ENCODE data around the gene C17orf50.

C17orf50 gene

DNA sequence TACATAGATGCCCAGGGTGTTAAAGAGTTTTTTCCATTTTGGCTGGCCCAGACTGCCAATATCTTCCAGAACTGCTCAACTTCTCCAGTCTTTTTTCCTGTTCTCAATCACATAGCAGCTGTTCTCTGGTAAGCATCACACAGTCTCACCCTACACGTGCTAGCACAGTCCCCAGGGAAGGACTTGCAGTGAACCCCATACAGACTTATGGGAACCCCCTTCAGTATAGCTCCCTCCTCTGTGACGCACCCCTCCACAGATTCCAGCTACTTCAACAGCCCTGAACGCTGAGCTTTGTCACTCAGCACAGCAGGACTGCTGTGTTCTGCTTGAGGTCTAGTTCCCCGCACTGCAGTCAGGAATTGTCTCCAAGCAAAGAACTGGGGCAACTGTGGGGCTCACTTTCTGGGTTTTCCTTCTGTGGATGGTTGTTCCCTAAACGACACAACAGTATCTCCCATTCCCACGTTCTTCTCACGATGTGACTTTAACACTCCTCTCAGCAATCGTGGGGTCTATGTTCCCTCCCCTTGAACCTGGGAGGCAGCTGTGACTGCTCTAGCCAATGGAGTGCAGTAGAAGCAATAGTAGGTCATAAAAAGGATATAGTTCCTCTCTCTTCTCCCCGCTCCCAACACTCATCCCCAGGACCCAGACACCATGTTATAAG, 31.1 kb downstream of the C17orf50 start:
- no peak for DNase-seq

DNA sequence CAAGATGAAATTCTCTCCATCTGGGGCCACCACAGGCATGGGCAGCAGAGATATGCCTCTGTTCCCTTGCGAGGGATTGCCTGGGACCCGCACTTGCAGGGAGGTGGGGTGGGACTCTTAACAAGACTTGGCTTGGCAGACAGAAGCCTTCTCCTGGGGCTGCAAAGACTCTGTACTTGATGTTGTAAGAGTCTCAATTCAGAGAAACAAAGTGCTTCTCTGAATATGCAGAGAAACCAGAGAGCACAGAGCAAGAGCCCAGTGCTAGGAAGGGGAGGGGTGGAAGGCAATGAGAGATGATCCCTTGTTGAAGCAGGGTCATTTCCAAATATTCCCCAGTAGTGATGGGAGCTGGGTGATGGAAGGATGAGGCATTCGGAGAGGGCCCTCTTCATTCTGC, 32.6 kb downstream of the C17orf50 start:
- no peak for DNase-seq

DNA sequence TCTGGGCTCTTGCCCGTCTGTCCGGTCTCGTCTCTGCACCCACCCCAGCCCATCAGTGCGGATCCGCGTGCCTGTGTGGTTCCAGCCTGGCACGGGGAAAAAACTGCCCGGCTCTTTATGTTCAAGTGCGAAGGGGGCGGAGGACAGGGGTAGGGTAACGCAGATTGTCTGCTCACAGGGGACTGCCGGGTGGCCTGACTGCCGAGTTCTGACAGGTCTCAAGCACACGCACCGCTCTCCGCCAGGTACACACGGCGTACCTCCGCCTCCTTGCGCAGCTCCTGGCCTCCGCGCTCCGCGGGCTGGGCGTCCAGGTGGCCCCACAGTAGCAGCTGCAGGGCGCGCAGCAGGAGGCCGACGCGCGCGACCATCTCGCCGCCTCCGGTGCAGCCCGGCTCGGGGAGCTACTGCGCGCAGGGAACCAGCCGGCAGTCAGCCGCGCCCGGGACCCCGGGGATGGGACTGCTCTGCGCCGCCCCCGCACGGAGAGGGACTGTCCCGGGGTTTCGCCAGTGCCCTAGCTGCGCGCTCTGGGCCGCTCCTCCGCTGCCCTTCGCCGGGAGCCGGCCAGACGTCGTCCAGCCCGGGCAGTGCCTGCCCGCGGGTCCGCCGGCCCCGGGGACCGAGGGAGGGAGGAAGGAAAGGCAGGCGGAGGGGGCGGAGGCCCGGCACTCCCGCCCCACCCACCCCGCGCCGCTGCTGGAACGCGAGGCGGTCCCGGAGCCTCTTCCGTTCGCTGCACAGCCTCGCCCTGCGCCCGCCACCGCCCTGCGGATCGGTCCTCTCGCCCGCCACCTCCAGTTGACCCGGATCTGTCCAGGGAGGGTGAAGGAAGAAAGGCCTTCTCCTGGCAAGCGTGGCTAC, 34.6 kb downstream of the C17orf50 start, which contains the start of gene MMP28:
Gene MMP28, minus strand, starts transcription at position 635 of the 864 bp plus-strand sequence. Its CDS starts 264 bp downstream, at position 371.
- DNase-seq, result no peak

DNA sequence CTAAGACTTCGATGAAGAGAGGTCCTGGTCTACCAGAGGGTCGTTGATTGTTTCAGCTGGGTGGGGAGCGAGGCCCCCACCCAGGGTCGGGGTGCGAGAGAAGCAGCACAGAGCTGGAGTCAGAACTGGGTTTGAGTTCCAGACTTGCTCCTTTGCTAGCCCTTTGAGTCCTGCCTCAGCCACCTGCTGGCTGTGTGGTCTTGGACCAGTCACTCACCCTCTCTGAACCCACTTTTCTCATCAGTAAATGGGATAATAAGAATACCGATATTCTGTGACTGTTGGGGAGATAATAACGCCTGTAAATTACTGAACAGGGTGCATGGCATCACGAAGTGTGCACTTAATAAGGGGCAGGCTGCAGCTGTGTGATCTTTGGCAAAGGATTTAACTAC, 35.2 kb downstream of the C17orf50 start:
- no peak for DNase-seq

DNA sequence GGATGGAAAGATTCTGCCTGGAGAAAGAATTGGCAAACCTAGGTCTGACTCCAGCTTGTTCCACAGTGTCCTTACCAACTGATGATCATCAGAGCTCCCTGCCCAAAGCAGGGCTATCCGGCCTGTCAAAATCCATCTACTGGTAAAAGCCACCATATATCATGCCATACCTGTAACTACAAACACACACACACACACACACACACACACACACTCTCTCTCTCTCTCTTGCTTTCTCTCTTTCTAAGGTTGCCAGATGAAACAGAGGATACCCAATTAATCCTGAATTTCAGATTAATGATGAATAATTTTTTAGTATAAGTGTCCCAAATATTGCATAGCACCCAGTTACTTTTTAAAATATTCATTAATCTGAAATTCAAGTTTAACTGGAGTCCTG, 36.3 kb downstream of the C17orf50 start:
- no peak for DNase-seq

DNA sequence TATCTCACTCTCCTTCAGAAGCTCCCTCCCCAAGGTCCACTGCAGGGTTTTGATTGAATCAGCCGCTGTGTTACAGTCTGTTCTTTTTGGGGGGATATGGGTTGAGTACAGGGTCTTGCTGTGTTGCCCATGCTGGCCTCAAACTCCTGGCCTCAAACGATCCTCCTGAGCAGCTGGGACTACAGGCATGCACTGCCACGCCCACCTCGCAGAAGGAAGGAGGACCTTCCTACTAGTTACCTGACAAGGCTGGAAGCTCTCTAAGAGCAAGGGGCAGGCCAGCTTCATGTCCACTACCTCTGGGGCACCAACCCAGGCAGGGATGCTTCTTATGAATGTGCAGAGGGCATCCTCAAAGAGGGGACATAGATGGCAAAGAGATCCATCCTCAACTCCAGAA, 36.7 kb downstream of the C17orf50 start:
- no peak for DNase-seq

DNA sequence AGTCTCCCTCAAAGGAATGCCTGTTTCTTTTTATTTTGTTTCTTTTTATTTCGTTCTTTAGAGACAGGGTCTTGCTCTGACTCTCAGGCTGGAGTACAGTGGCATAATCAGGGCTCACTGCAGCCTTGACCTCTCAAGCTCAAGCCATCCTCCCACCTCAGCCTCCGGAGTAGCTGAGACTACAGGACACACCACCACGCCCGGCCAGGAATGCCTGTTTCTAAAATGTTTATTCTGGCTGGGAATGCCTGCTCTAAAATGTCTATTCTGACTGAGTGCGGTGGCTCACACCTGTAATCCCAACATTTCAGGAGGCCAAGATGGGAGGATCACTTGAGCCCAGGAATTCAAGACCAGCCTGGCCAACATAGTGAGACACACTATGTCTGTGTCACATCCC, 37.2 kb downstream of the C17orf50 start:
- DNase-seq, result no peak

DNA sequence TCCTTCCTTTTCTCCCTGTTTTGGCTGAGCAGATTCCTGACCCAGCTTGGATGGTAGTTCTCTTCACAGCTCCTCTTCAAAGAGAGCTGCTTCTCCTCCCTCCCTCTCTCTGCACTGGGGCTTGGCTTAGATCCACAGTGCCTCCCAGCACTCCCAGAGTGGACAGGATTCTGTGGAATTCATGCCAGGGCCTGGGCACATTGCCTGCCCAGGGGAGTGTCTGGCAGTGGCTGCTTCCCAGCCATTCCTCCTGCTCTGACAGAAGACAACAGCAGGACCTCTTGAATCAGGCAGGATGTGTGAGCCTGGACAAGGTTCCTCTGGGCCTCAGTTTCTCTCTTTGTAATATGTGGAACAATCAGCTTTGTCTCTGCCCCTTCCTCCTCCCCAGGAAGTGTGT, 39.3 kb downstream of the C17orf50 start:
- no peak for DNase-seq

DNA sequence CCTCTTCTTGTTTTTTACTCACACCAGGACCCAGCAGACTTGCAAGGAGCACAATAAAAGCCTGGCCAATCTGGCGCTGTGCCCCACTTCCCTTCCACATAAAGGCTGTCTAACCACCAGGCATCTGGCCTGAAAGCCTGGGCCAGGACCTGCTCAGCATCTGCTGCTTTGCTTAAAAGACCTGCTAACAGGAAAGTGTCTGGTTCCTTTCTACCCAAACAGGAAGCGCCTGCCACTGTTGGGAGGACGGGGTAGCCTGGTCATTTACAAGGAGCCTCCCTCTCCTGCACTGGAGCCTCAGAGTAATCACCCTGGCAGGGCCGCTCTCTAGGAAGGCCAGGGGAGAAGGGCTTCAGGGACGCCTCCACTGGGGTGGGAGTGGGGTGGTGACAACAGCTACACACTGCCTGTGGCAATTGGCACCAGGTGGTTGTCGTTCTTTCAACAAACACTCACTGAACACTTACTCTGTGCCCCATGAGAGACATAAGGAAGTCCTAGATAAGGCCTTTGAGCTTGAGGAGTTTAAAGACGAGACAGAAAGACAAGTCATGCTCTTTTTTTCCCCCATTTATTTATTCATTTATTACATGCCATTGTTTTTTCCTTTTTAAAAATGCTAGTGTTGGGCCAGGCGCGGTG, 41.0 kb downstream of the C17orf50 start:
- DNase-seq, result no peak

DNA sequence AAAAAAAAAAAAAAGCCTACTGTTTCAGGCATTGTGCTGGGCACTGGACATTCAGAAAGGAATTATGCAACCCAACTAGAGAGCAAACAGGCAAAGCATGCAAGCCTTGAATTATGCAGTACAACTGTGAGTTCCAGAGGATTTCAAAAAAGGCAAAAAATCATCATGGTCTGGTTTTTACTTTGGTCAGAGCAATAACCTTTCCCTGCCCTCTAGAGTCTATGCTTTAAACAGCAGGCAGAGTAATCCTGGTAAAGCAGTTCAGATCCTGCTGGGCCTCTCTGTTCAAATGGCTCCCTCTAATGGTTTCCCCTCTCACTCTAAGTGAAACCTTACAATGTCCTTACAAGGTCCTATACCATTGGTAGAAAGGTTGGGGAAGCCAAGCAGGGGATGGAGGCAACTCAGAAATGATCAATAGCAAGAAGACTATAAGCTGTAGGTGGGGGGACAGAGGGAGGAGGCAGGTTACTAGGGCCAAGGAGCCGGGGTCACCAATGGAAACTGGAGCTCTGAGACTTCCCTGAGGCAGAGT, 44.0 kb downstream of the C17orf50 start:
- DNase-seq, result peak; percentile 93

DNA sequence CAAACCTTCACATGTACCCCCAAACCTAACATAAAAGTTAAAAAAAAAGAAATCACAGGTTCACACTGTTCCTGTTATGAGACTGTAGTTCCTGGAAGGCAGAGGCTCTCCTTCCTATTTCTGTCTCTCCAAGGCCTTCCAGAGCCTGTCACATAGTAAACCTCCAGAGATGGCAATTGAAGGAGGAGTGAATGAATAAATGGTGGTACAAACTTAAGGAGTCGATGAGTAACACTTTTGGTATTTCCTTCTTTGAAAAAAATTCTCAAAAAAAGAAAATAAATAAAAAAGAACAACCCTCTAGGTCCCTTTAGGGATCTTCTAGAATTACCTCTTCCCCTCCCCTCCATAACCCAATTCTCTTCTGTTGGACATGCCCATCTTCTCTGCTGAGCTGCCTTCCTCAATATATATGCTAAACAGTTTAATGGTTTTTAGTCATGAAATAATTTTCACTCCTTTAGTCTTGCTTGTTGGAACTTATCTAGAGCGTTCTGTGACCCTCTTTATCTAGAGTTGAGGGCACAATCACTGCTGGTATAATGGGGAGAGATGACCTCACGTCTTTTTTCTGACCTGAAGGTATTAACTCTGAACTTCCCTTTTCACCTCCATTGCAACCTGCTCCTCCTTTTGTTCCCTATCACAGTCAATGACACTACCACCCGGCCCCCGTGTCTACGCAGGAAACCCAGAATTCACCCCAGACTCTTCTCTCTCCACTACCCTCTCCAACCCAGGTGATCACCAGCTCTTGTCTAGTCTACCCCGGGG, 46.9 kb downstream of the C17orf50 start:
- peak; percentile 50 for DNase-seq

DNA sequence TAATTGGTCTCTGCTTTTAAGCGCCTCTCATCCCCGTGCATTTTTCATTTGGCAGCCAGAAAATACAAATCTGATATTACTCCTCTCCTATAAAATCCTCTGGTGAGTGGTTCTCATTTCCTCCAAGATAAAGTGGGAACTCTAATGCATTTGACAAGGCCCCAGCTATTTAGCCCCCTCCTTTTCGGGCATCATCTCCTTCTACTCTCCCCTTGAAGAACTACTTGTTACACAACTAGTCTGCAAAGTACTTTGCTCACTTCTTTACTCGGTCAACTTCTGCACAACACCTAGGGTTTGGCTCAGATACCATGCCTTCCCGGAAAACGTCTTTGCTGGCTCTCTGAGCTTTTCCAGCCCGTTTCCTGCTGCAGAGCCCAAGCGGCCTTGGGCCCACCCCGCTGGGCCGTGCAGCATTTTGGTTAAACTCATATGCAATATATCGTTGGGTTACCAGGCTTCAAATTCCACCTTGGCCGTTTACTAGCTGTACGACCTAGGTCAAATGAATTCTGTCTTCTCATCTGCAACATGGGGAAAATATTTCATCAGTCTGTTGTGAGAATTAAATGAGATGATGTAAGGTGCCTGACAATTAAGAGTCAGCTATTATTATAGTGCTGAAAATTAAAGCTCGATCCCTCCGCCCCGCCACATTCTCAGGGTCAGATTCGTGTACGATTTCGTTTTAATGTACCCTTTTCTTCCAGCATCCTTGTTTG, 47.7 kb downstream of the C17orf50 start:
- no peak for DNase-seq

DNA sequence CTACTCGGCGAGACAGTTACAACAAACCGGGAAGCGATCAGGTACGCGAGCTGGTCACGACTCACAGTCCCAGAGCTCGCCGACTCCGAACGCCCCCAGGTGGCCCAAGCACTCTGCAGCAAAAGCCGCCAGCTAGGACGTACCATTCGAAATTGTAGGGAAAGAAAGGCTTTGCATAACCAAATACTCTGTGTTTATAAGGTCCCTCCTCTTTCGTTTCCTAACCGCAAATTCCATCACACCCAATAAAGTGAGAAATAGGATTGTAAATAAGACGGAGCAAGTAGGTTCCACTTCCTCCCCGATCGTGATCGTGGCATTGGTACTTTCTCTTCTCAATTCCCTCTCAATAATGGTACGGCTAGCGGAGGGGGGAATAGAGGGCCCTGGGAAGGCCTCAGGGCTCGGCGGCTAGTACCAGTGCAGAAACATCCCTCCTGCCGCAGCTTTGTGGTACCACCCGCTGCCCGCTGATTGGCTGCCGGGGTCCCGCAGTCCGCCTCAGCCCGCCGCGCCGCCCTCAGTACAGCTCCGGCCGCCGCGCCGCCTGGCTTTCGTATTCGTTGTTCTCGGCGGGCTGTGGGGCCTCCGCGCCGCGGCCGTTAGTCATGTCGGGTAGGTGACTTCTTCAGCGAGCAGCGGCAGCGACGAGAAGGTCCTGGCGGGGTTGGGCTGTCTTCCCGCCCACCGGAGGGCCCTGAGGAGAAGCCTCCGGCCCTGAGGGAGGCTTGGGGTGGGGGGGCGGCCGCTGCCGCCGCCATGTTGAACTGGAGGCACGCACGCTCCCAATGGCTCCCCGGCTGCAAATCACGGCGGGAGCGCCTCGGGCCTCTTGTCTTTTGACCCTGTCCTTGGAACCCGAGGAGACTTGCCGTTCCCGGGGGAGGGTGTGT, 48.5 kb downstream of the C17orf50 start, which contains the start of gene TAF15:
Gene TAF15, plus strand, starts transcription at position 523 of the 893 bp plus-strand sequence. Its CDS starts 86 bp downstream, at position 609.
- peak; percentile 99 for DNase-seq

DNA sequence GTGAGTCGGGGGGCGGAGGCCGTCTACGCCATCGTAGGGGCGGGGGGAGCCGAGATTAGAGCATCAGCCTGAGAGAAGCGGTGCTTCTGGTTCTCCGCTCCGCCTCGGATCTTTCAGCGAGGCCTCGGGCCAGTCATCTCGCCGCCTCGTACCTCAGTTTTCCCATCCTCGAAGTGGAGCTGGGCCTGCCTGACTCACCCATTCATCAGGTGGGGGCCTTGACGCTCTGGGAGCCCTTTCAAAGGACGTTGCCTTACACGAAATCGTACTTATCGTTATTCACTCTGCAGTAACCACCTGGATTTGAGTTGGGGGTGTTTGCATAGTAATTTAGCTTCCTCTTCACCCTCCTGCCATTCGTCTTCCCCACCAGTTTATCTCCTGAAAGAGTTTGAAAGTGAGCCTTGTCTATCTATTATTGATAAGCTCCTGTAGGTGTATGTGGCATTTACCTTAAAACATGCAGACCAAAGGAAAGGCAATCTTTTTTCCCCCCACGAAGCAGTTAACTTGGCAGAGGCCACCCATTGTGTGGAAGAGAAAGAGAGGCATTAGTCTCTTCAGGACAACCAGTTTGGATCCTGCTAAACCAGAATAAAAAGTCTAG, 49.3 kb downstream of the C17orf50 start:
- peak; percentile 29 for DNase-seq

DNA sequence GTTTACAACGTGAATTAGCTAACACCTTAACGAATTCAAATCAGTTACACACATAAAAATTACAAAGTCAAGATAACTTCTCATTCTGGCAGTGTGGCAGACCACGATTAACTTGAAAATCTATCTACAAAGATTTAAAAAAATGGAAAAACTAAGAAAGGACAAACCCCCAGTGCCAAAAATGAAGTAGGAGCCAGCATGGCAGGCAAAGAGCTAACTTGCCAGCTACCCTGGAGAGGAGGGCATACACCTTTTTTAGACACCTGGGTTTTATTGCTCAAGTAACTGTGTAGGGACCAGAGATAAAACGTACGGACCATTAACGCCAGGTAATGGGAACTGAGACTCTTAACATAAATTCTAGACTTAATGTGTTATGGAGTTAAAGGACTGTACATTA, 51.1 kb downstream of the C17orf50 start:
- DNase-seq, result no peak

DNA sequence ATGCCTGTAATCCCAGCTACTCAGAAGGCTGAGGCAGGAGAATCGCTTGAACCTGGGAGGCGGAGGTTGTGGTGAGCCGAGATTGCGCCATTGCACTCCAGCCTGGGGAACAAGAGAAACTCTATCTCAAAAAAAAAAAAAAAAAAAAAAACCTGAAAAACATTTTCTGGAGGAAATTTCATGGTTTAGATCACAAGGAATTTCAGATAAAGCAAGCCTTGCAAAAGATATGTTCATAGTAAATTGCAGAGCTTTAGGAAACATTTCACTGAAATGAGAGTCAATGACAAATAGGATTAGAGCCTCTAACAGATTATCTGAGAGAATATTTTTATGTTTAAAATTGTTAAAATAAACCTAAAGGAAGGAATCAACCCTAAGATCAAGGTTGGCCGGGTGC, 51.8 kb downstream of the C17orf50 start:
- DNase-seq, result no peak
